Trophoblast cell (in vitro differentiated cells and primary cell): ENCODE measurements around the gene ARCN1.
"Not testable (repeated sequence)": the region's sequence is repeated elsewhere in the genome, so short reads cannot be mapped to it uniquely, and the experiment has no call there.

ENCODE experiments used
- DNase-seq, 2 donors: peaks; one replicate each; pipeline ENCODE4 v3.0.0-alpha.2; 2016
- H2AFZ ChIP-seq: 2 replicates; pipeline ENCODE4 v1.6.1; 2013; ENCODE audit warnings: low read length, moderate library complexity, mild to moderate bottlenecking; ENCODE audit not compliant: insufficient read depth, poor library complexity
- H2AK5ac ChIP-seq: 2 replicates; pipeline ENCODE4 v1.6.1; 2013; ENCODE audit warnings: mild to moderate bottlenecking, low read length
- H2BK120ac ChIP-seq: 2 replicates; pipeline ENCODE4 v1.6.1; 2013; ENCODE audit warnings: low read length, mild to moderate bottlenecking, moderate library complexity; ENCODE audit not compliant: insufficient read depth, poor library complexity
- H2BK12ac ChIP-seq: 2 replicates; pipeline ENCODE4 v1.6.1; 2013; ENCODE audit warnings: mild to moderate bottlenecking, low read length, moderate library complexity
- H2BK5ac ChIP-seq: 2 replicates; pipeline ENCODE4 v1.6.1; 2013; ENCODE audit warnings: low read length, low read depth, moderate library complexity, mild to moderate bottlenecking; ENCODE audit not compliant: poor library complexity
- H3K14ac ChIP-seq: 2 replicates; pipeline ENCODE4 v1.6.1; 2013; ENCODE audit warnings: mild to moderate bottlenecking, low read length
- H3K18ac ChIP-seq: 2 replicates; pipeline ENCODE4 v1.6.1; 2013; ENCODE audit warnings: mild to moderate bottlenecking, low read length
- H3K23ac ChIP-seq: 2 replicates; pipeline ENCODE4 v1.6.1; 2013; ENCODE audit warnings: low read length
- H3K27ac ChIP-seq: 2 replicates; pipeline ENCODE4 v1.5.1; 2013; ENCODE audit warnings: low read depth, mild to moderate bottlenecking, inconsistent platforms, low read length, moderate library complexity
- H3K27me3 ChIP-seq: 2 replicates; pipeline ENCODE4 v1.6.1; 2013; ENCODE audit warnings: inconsistent platforms, mild to moderate bottlenecking, low read length, moderate library complexity; ENCODE audit not compliant: insufficient read depth
- H3K36me3 ChIP-seq, 2 experiments: 1 replicate in 1 of 2; 2 replicates in 1 of 2; pipeline ENCODE4 v1.6.1; 2013; ENCODE audit warnings: low read length in 2 of 2, mild to moderate bottlenecking in 2 of 2, moderate library complexity in 1 of 2; ENCODE audit not compliant: insufficient read depth in 2 of 2, control insufficient read depth in 1 of 2
- H3K4ac ChIP-seq: 2 replicates; pipeline ENCODE4 v1.6.1; 2013; ENCODE audit warnings: low read depth, mild to moderate bottlenecking, low read length, moderate library complexity
- H3K4me1 ChIP-seq, 2 experiments: 1 replicate in 1 of 2; 2 replicates in 1 of 2; pipeline ENCODE4 v1.6.1; 2013; ENCODE audit warnings: low read length in 2 of 2, mild to moderate bottlenecking in 2 of 2, moderate library complexity in 1 of 2; ENCODE audit not compliant: insufficient read depth in 2 of 2, control insufficient read depth in 1 of 2
- H3K4me2 ChIP-seq: 2 replicates; pipeline ENCODE4 v1.6.1; 2013; ENCODE audit warnings: inconsistent platforms, mild to moderate bottlenecking, low read length, moderate library complexity
- H3K4me3 ChIP-seq: 2 replicates; pipeline ENCODE4 v1.5.1; 2013; ENCODE audit warnings: mild to moderate bottlenecking, low read depth, low read length, inconsistent platforms
- H3K79me1 ChIP-seq: one replicate; pipeline ENCODE4 v1.6.1; 2013; ENCODE audit warnings: low read length
- H3K79me2 ChIP-seq: 2 replicates; pipeline ENCODE4 v1.6.1; 2013; ENCODE audit warnings: low read length, mild to moderate bottlenecking; ENCODE audit not compliant: control insufficient read depth, insufficient read depth, poor library complexity
- H3K9ac ChIP-seq: 2 replicates; pipeline ENCODE4 v1.6.1; 2013; ENCODE audit warnings: mild to moderate bottlenecking, low read length
- H3K9me3 ChIP-seq: 2 replicates; pipeline ENCODE4 v1.6.1; 2013; ENCODE audit warnings: low read depth, mild to moderate bottlenecking, control low read depth, inconsistent platforms, low read length; ENCODE audit not compliant: insufficient read depth
- H4K12ac ChIP-seq: 2 replicates; pipeline ENCODE4 v1.6.1; 2013; ENCODE audit warnings: low read depth, mild to moderate bottlenecking, low read length, moderate library complexity
- H4K8ac ChIP-seq: 2 replicates; pipeline ENCODE4 v1.6.1; 2013; ENCODE audit warnings: low read depth, mild to moderate bottlenecking, low read length, moderate library complexity
- H4K91ac ChIP-seq: one replicate; pipeline ENCODE4 v1.6.1; 2013; ENCODE audit warnings: low read depth, mild to moderate bottlenecking, low read length, moderate library complexity
- WGBS: extraction: QIAGEN DNeasy Blood & Tissue Kit; methylation state at CpG from one replicate; pipeline ENCODE4 v1.1.7; 2013; ENCODE audit warnings: missing lambda C conversion rate; ENCODE audit not compliant: insufficient read length, insufficient coverage; ENCODE audit errors: extremely low coverage; 5-methylcytosine and 5-hydroxymethylcytosine counted together

ARCN1 gene

GRCh38 chr11:118609380-118610224 lies 37.4 kb downstream of the ARCN1 start:
- Histone ChIP-seq H2BK12ac (no peak overlapping the region), H3K23ac (peak overlapping the region; percentile 9), H2BK120ac (no peak overlapping the region), H3K4me1 (peaks cover 32 to 41% of the 10 kb centered on the region in 2 experiments), H3K4me2 (peak overlapping the region; percentile 41), H3K36me3 (no peaks in the 10 kb centered on the region), H3K79me2 (no peaks in the 10 kb centered on the region), H3K4me3 (peak overlapping the region; percentile 33), H2AFZ (no peak overlapping the region), H3K9me3 (peaks cover 8% of the 10 kb centered on the region), H3K18ac (no peak overlapping the region), H3K4ac (no peak overlapping the region), H3K9ac (no peak overlapping the region), H3K14ac (no peak overlapping the region), H3K27ac (no peak overlapping the region), H3K79me1 (peaks cover 6% of the 10 kb centered on the region), H4K12ac (no peak overlapping the region), H4K91ac (no peak overlapping the region), H4K8ac (no peak overlapping the region), H2AK5ac (no peak overlapping the region), H2BK5ac (no peak overlapping the region), H3K27me3 (peaks cover 30% of the 10 kb centered on the region)
- WGBS: no CpG with 5 or more reads among the region's 57 CpGs
- DNase-seq: no peak

GRCh38 chr11:118610225-118610772 lies 38.1 kb downstream of the ARCN1 start:
- no CpG with 5 or more reads among the region's 42 CpGs for WGBS

GRCh38 chr11:118610773-118611432 lies 38.7 kb downstream of the ARCN1 start:
- peak; percentile 71 to 80 for DNase-seq
- WGBS: 100% methylated on average over 1 of the region's 54 CpGs
- Histone ChIP-seq H4K12ac (no peak overlapping the region), H2AFZ (no peak overlapping the region), H3K27ac (no peak overlapping the region), H3K4me1 (peaks cover 30 to 46% of the 10 kb centered on the region in 2 experiments), H3K4me2 (peak overlapping the region; percentile 58), H3K9ac (no peak overlapping the region), H3K4me3 (no peak overlapping the region), H2BK5ac (no peak overlapping the region), H2BK12ac (no peak overlapping the region), H3K27me3 (peaks cover 30% of the 10 kb centered on the region), H4K91ac (no peak overlapping the region), H3K14ac (no peak overlapping the region), H3K18ac (no peak overlapping the region), H2AK5ac (no peak overlapping the region), H3K23ac (no peak overlapping the region), H3K79me2 (no peaks in the 10 kb centered on the region), H4K8ac (no peak overlapping the region), H2BK120ac (no peak overlapping the region), H3K79me1 (peaks cover 11% of the 10 kb centered on the region), H3K4ac (no peak overlapping the region), H3K9me3 (peaks cover 8% of the 10 kb centered on the region), H3K36me3 (no peaks in the 10 kb centered on the region)

More at GRCh38 chr11:118610225-118610772, 38.1 kb downstream of the ARCN1 start:
- no peak overlapping the region for H2AK5ac ChIP-seq
- no peaks in the 10 kb centered on the region for H3K36me3 ChIP-seq
- no peaks in the 10 kb centered on the region for H3K79me2 ChIP-seq
- no peak overlapping the region for H4K8ac ChIP-seq
- no peak overlapping the region for H4K91ac ChIP-seq
- peaks cover 8% of the 10 kb centered on the region for H3K79me1 ChIP-seq
- no peak overlapping the region for H2BK5ac ChIP-seq
- H2BK120ac ChIP-seq: no peak overlapping the region
- H3K9ac ChIP-seq: no peak overlapping the region
- H3K9me3 ChIP-seq: peaks cover 8% of the 10 kb centered on the region
- H3K4me1 ChIP-seq: peaks cover 30 to 43% of the 10 kb centered on the region in 2 experiments
- no peak overlapping the region for H3K18ac ChIP-seq
- no peak overlapping the region for H3K23ac ChIP-seq
- no peak overlapping the region for H2BK12ac ChIP-seq
- no peak for DNase-seq
- no peak overlapping the region for H3K27ac ChIP-seq
- peak overlapping the region; percentile 58 for H3K4me2 ChIP-seq
- no peak overlapping the region for H3K14ac ChIP-seq
- no peak overlapping the region for H2AFZ ChIP-seq
- H4K12ac ChIP-seq: no peak overlapping the region
- no peak overlapping the region for H3K4me3 ChIP-seq
- H3K4ac ChIP-seq: no peak overlapping the region
- peaks cover 30% of the 10 kb centered on the region for H3K27me3 ChIP-seq

- not testable (repeated sequence) for H3K14ac ChIP-seq, H2BK12ac ChIP-seq
- peaks cover 35 to 52% of the 10 kb centered on the region in 2 experiments for H3K4me1 ChIP-seq
Measured at GRCh38 chr11:118611433-118611795, 39.2 kb downstream of the ARCN1 start.

More at GRCh38 chr11:118611433-118611795, 39.2 kb downstream of the ARCN1 start:
- not testable (repeated sequence) for H3K9me3 ChIP-seq, H3K18ac ChIP-seq, H3K36me3 ChIP-seq, DNase-seq, H3K79me2 ChIP-seq, H2AK5ac ChIP-seq, H2AFZ ChIP-seq, H4K91ac ChIP-seq, H3K4me3 ChIP-seq, H4K12ac ChIP-seq, H2BK5ac ChIP-seq, H3K27ac ChIP-seq, H3K9ac ChIP-seq, H2BK120ac ChIP-seq, H3K4ac ChIP-seq, H3K23ac ChIP-seq, H3K4me2 ChIP-seq, H4K8ac ChIP-seq
- Histone ChIP-seq H3K27me3 (peaks cover 30% of the 10 kb centered on the region), H3K79me1 (peaks cover 11% of the 10 kb centered on the region)
- WGBS: no CpG with 5 or more reads among the region's 19 CpGs
